H1 (cell line): ENCODE results near the gene LDLRAD4. TPM values are rescaled to one million over a fixed set of nuclear protein-coding genes. Genes with fewer than 3 reads are reported as not detected.

ENCODE experiments used
- CTCF ChIA-PET: fragments of 300-600 bp; sonication (Branson Sonifier 250); formaldehyde crosslinking; loops from one replicate; lab custom pipeline; 2021; ENCODE audit not compliant: partially characterized antibody; lab: Charles Lee
- POLR2A ChIA-PET: fragments of 300-600 bp; sonication (Branson Sonifier 250); formaldehyde crosslinking; loops from one replicate; lab custom pipeline; 2021; ENCODE audit warnings: inconsistent platforms; ENCODE audit not compliant: partially characterized antibody; lab: Charles Lee
- DNase-seq, 2 experiments: peaks; one replicate each; pipeline versions ENCODE4 v3.0.0 to v3.0.0-alpha.2; 2010 to 2022; ENCODE audit warnings: low spot score in 2 of 2, low read depth in 1 of 2, mixed read lengths in 1 of 2
- FAIRE-seq: peaks from 2 replicates; lab custom pipeline; 2011; peaks lifted over from hg19 to GRCh38; lab: Jason Lieb, UNC
- H2AFZ ChIP-seq: 2 replicates; pipeline ENCODE4 v1.8.1; 2012; ENCODE audit warnings: low read length, inconsistent platforms
- H2AK5ac ChIP-seq: 2 replicates; pipeline ENCODE4 v1.6.1; 2013; ENCODE audit warnings: low read depth, low read length
- H2BK120ac ChIP-seq: replicated peaks from 2 replicates; pipeline ENCODE3; 2013; ENCODE audit warnings: low read depth, low read length, inconsistent platforms
- H2BK12ac ChIP-seq: 2 replicates; pipeline ENCODE4 v1.6.1; 2013; ENCODE audit warnings: low read depth, low read length
- H2BK15ac ChIP-seq: 2 replicates; pipeline ENCODE4 v1.6.1; 2013; ENCODE audit warnings: low read length
- H2BK20ac ChIP-seq: 2 replicates; pipeline ENCODE4 v1.6.1; 2013; ENCODE audit warnings: low read length
- H2BK5ac ChIP-seq: 2 replicates; pipeline ENCODE4 v1.6.1; 2013; ENCODE audit warnings: low read depth, low read length
- H3K14ac ChIP-seq: 2 replicates; pipeline ENCODE4 v1.6.1; 2013; ENCODE audit warnings: inconsistent platforms; ENCODE audit not compliant: insufficient read length
- H3K18ac ChIP-seq: 2 replicates; pipeline ENCODE4 v1.6.1; 2013; ENCODE audit warnings: low read length; ENCODE audit errors: extremely low read depth
- H3K23ac ChIP-seq: 2 replicates; pipeline ENCODE4 v1.6.1; 2013; ENCODE audit warnings: inconsistent platforms; ENCODE audit not compliant: insufficient read length
- H3K23me2 ChIP-seq: 2 replicates; pipeline ENCODE4 v1.6.1; 2013; ENCODE audit warnings: low read depth, low read length
- H3K27ac ChIP-seq: 2 replicates; pipeline ENCODE4 v1.6.1; 2011; ENCODE audit warnings: low read depth, low read length, inconsistent platforms
- H3K27me3 ChIP-seq, 4 experiments: replicated peaks in 1 of 4; 1 replicate in 1 of 4; 2 replicates in 3 of 4; pipeline versions ENCODE4 v1.6.1 to v1.8.1; 2011 to 2013; ENCODE audit warnings: low read length in 3 of 4, mild to moderate bottlenecking in 3 of 4, inconsistent platforms in 2 of 4, mixed read lengths in 2 of 4, moderate library complexity in 1 of 4; ENCODE audit not compliant: control insufficient read depth in 3 of 4, insufficient read depth in 3 of 4; ENCODE audit errors: extremely low read depth in 1 of 4
- H3K36me3 ChIP-seq, 4 experiments: 2 replicates each; pipeline versions ENCODE4 v1.6.1 to v1.8.1; 2011 to 2013; ENCODE audit warnings: mild to moderate bottlenecking in 4 of 4, low read length in 3 of 4, moderate library complexity in 2 of 4, control low read depth in 1 of 4, inconsistent platforms in 1 of 4; ENCODE audit not compliant: insufficient read depth in 4 of 4, control insufficient read depth in 2 of 4
- H3K4ac ChIP-seq: replicated peaks from 2 replicates; pipeline ENCODE3; 2013; ENCODE audit warnings: low read length, low read depth, mixed read lengths, inconsistent platforms; ENCODE audit not compliant: insufficient read length
- H3K4me1 ChIP-seq, 4 experiments: replicated peaks in 1 of 4; 1 replicate in 1 of 4; 2 replicates in 3 of 4; pipeline versions ENCODE4 v1.6.1 to v1.8.1; 2011 to 2013; ENCODE audit warnings: low read length in 3 of 4, inconsistent platforms in 2 of 4, mixed read lengths in 1 of 4; ENCODE audit not compliant: insufficient read depth in 4 of 4, control insufficient read depth in 3 of 4
- H3K4me2 ChIP-seq, 2 experiments: 2 replicates each; pipeline versions ENCODE4 v1.6.1 to v1.8.1; 2011 to 2013; ENCODE audit warnings: low read depth in 2 of 2, low read length in 2 of 2, control low read depth in 1 of 2, inconsistent platforms in 1 of 2, mild to moderate bottlenecking in 1 of 2; ENCODE audit not compliant: insufficient read depth in 1 of 2
- H3K4me3 ChIP-seq, 4 experiments: fragments of 200-600, 300-600 bp in 1 of 4; sonication (generic), shearing (Covaris generic), sonication (Bioruptor Twin) in 1 of 4; 2 replicates each; pipeline versions ENCODE4 v1.5.1 to v1.8.1; 2011 to 2016; ENCODE audit warnings: low read length in 4 of 4, low read depth in 3 of 4, control low read depth in 2 of 4, inconsistent platforms in 2 of 4, mild to moderate bottlenecking in 2 of 4, mixed read lengths in 1 of 4, moderate library complexity in 1 of 4; ENCODE audit not compliant: insufficient read depth in 2 of 4; ENCODE audit errors: extremely low read depth in 1 of 4
- H3K56ac ChIP-seq: replicated peaks from 2 replicates; pipeline ENCODE3; 2013; ENCODE audit warnings: low read depth, mild to moderate bottlenecking, mixed read lengths, low read length, inconsistent platforms; ENCODE audit not compliant: insufficient read length
- H3K79me1 ChIP-seq: 2 replicates; pipeline ENCODE4 v1.6.1; 2013; ENCODE audit warnings: low read depth, low read length, control low read depth
- H3K79me2 ChIP-seq, 2 experiments: 2 replicates each; pipeline versions ENCODE4 v1.6.1 to v1.8.1; 2012 to 2013; ENCODE audit warnings: low read length in 2 of 2, mild to moderate bottlenecking in 2 of 2, inconsistent platforms in 1 of 2; ENCODE audit not compliant: insufficient read depth in 2 of 2, control insufficient read depth in 1 of 2
- H3K9ac ChIP-seq, 4 experiments: replicated peaks in 1 of 4; 1 replicate in 1 of 4; 2 replicates in 3 of 4; pipeline versions ENCODE4 v1.6.1 to v1.8.1; 2011 to 2013; ENCODE audit warnings: low read depth in 3 of 4, low read length in 3 of 4, control low read depth in 2 of 4, mild to moderate bottlenecking in 2 of 4, moderate library complexity in 2 of 4, inconsistent platforms in 1 of 4; ENCODE audit errors: extremely low read depth in 1 of 4
- H3K9me3 ChIP-seq, 2 experiments: 2 replicates each; pipeline versions ENCODE4 v1.6.1 to v1.8.1; 2012 to 2013; ENCODE audit warnings: mild to moderate bottlenecking in 2 of 2, moderate library complexity in 2 of 2, control low read depth in 1 of 2, inconsistent platforms in 1 of 2, low read depth in 1 of 2, low read length in 1 of 2, mixed read lengths in 1 of 2; ENCODE audit not compliant: insufficient read depth in 2 of 2
- H4K20me1 ChIP-seq, 2 experiments: replicated peaks in 1 of 2; 2 replicates each; pipeline versions ENCODE3 to v1.8.1; 2011 to 2013; ENCODE audit warnings: inconsistent platforms in 2 of 2, low read length in 2 of 2, mild to moderate bottlenecking in 1 of 2; ENCODE audit not compliant: insufficient read depth in 2 of 2, control insufficient read depth in 1 of 2
- H4K5ac ChIP-seq: 2 replicates; pipeline ENCODE4 v1.6.1; 2013; ENCODE audit warnings: low read length, low read depth, mixed read lengths, inconsistent platforms; ENCODE audit not compliant: insufficient read length
- H4K8ac ChIP-seq: 2 replicates; pipeline ENCODE4 v1.8.0; 2013; ENCODE audit warnings: mild to moderate bottlenecking, moderate library complexity, low read length, inconsistent platforms; ENCODE audit not compliant: insufficient read depth; ENCODE audit errors: extremely low read depth
- H4K91ac ChIP-seq: replicated peaks from 2 replicates; pipeline ENCODE3; 2013; ENCODE audit warnings: low read length, mixed read lengths, inconsistent platforms; ENCODE audit not compliant: insufficient read length
- KDM4A ChIP-seq: IDR thresholded peaks from one replicate; pipeline ENCODE4 v1.7.1; 2012; ENCODE audit warnings: low read depth, mild to moderate bottlenecking, moderate library complexity, low read length, inconsistent platforms; ENCODE audit not compliant: severe bottlenecking
- PHF8 ChIP-seq: fragments of 200-600 bp; sonication (generic); conservative IDR thresholded peaks from 2 replicates; pipeline ENCODE4 v1.7.1; 2012; ENCODE audit warnings: low read depth, mild to moderate bottlenecking, inconsistent platforms, low read length, moderate library complexity
- RFX5 ChIP-seq: IDR thresholded peaks from 2 replicates; pipeline ENCODE4 v1.6.1; 2011; ENCODE audit warnings: low read depth, low read length, improper control_type of control experiment, borderline replicate concordance
- SP2 ChIP-seq: IDR thresholded peaks from 2 replicates; pipeline ENCODE4 v1.6.1; 2012; ENCODE audit warnings: mild to moderate bottlenecking, low read length, inconsistent platforms
- SP4 ChIP-seq: IDR thresholded peaks from 2 replicates; pipeline ENCODE4 v1.6.1; 2012; ENCODE audit warnings: low read length, inconsistent platforms
- TCF12 ChIP-seq: IDR thresholded peaks from 2 replicates; pipeline ENCODE4 v1.6.1; 2011; ENCODE audit warnings: low read depth, mild to moderate bottlenecking, low read length
- YY1 ChIP-seq: IDR thresholded peaks from 2 replicates; pipeline ENCODE4 v1.6.1; 2011; ENCODE audit warnings: low read depth, mild to moderate bottlenecking, low read length
- WGBS, 2 experiments: shearing (Covaris generic) in 1 of 2; methylation state at CpG; one replicate each; pipeline versions ENCODE4 v1.1.6 to v1.1.7; 2013 to 2015; ENCODE audit warnings: low lambda C conversion rate in 2 of 2, mixed read lengths in 2 of 2, inconsistent platforms in 1 of 2, low coverage in 1 of 2, missing lambda C conversion rate in 1 of 2; ENCODE audit not compliant: insufficient replicate concordance in 2 of 2, insufficient coverage in 1 of 2, insufficient read length in 1 of 2; ENCODE audit errors: extremely low coverage in 1 of 2, missing lambda C conversion rate in 1 of 2; 5-methylcytosine and 5-hydroxymethylcytosine counted together
- polyA plus RNA-seq, 7 experiments: library from polyadenylated mRNA; depleted of rRNA in 3 of 7; stranded (reverse) in 5 of 7; unstranded in 2 of 7; fragments of >200 nt in 5 of 7; fragments of 200-250 nt in 2 of 7; gene quantifications; 1 replicate in 5 of 7; 2 replicates in 1 of 7; 4 replicates in 1 of 7; pipeline versions ENCODE4 v1.2.1 to v1.2.3, GENCODE V29; 2011 to 2013; ENCODE audit warnings: missing spikeins in 2 of 7, mixed read lengths in 2 of 7
- total RNA-seq: library from RNA; stranded (reverse); fragmentation: NEBNext Ultra II Directional; extraction: Animal tissue kit (Norgen Biotek cat#: 25700); gene quantifications from 2 replicates; pipeline ENCODE4 v1.2.1, GENCODE V29; 2021

The LDLRAD4 gene
- total and polyA plus RNA-seq, 2 of the 8 experiments (the other 6 are each of a cell fraction or from before 2014, with no cell fraction given), result 0.77 to 1.4 TPM

DNA sequence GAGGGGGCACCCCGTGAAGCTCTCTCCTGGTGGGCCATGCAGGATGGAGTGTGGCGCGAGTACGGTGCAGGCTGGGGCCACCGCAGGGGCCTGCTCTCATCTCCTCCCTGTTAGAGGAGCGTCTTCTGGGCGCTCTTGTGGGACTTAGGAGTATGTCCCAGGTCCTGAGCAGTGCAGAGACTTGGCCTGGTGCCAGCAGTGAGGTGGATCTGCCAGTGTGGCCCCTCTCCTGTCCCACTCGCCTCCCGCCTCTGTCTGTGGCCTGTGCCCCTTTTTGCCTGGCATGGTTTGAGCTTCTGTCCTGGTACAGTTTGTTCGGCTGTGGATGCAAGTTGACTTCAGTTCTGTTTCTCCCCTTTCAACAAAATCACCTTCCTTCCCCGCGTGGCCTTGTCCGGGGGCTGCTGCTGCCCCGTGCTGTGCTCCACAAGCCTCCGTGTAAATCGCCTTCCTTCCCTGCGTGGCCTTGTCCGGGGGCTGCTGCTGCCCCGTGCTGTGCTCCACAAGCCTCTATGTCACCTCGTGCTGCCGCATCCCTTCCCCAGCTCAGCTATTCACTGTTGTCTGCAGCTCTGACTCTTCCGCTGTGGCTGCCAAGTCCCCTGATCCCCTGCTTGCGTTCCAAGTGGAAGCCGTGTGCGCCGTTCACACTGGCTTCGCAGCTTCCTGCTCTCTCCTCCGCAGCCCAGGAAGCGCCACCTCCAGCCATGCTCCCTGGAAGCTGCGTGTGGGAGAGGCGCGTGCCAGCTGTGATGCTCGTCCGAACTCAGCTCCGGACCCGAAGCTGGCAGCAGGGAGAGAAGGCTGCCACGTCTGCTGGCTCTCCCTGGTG lies 13.7 kb downstream of the LDLRAD4 start:
- Histone ChIP-seq H4K91ac (no peak overlapping the region), H3K4ac (no peak overlapping the region), H3K79me1 (no peaks in the 10 kb centered on the region), H2BK12ac (no peak overlapping the region), H4K8ac (no peak overlapping the region), H3K14ac (no peak overlapping the region), H3K79me2 (no peaks in the 10 kb centered on the region)
- TF ChIP-seq TCF12, result no peak
- TF ChIP-seq YY1, result no peak
- TF ChIP-seq KDM4A, result no peak
- no peak for TF ChIP-seq RFX5
- TF ChIP-seq SP4, result no peak
- no peak for TF ChIP-seq SP2
- TF ChIP-seq PHF8, result no peak
- TF ChIP-seq, all 59 proteins: peak for 0
- Histone ChIP-seq H2BK15ac (no peak overlapping the region; the same call in 1 of the 2 replicates), H2BK20ac (no peak overlapping the region), H3K23me2 (no peaks in the 10 kb centered on the region), H3K27me3 (no peaks in the 10 kb centered on the region), H3K4me3 (no peak overlapping the region), H2BK120ac (no peak overlapping the region), H3K18ac (no peak overlapping the region; the same call in 1 of the 2 replicates), H3K9ac (no peak overlapping the region), H3K56ac (no peak overlapping the region), H3K4me1 (no peaks in the 10 kb centered on the region), H4K5ac (no peak overlapping the region), H2AK5ac (no peak overlapping the region), H3K4me2 (no peak overlapping the region), H4K20me1 (no peaks in the 10 kb centered on the region), H3K27ac (no peak overlapping the region), H3K23ac (no peak overlapping the region), H3K36me3 (no peaks in the 10 kb centered on the region), H3K9me3 (no peaks in the 10 kb centered on the region), H2AFZ (no peak overlapping the region; the same call in 1 of the 2 replicates), H2BK5ac (no peak overlapping the region)
- ChIA-PET CTCF (interaction anchor here (0.5 to 1.6 kb wide), 3 partner anchors 12 to 45 kb away, joined by 3 to 4 read pairs (median 3); partner anchors contain the start of gene LDLRAD4), POLR2A (no interaction called here)
- WGBS, 2 experiments, result 90% methylated on average over 35 of the region's 37 CpGs; no CpG with 5 or more reads in 1 of the 2 experiments
- DNase-seq (peak in 1 of 2 experiments; percentile 41), FAIRE-seq (no peak)
